H1 (cell line): ENCODE measurements around the gene SLC10A6. TPM values are rescaled to one million over a fixed set of nuclear protein-coding genes. Genes with fewer than 3 reads are reported as not detected.

Source experiments
- CTCF ChIA-PET: fragments of 300-600 bp; sonication (Branson Sonifier 250); formaldehyde crosslinking; loops from one replicate; lab custom pipeline; 2021; ENCODE audit not compliant: partially characterized antibody; lab: Charles Lee
- POLR2A ChIA-PET: fragments of 300-600 bp; sonication (Branson Sonifier 250); formaldehyde crosslinking; loops from one replicate; lab custom pipeline; 2021; ENCODE audit warnings: inconsistent platforms; ENCODE audit not compliant: partially characterized antibody; lab: Charles Lee
- DNase-seq, 2 experiments: peaks; one replicate each; pipeline versions ENCODE4 v3.0.0 to v3.0.0-alpha.2; 2010 to 2022; ENCODE audit warnings: low spot score in 2 of 2, low read depth in 1 of 2, mixed read lengths in 1 of 2
- FAIRE-seq: peaks from 2 replicates; lab custom pipeline; 2011; peaks lifted over from hg19 to GRCh38; lab: Jason Lieb, UNC
- H2AFZ ChIP-seq: 2 replicates; pipeline ENCODE4 v1.8.1; 2012; ENCODE audit warnings: low read length, inconsistent platforms
- H2AK5ac ChIP-seq: 2 replicates; pipeline ENCODE4 v1.6.1; 2013; ENCODE audit warnings: low read depth, low read length
- H2BK120ac ChIP-seq: replicated peaks from 2 replicates; pipeline ENCODE3; 2013; ENCODE audit warnings: low read depth, low read length, inconsistent platforms
- H2BK12ac ChIP-seq: 2 replicates; pipeline ENCODE4 v1.6.1; 2013; ENCODE audit warnings: low read depth, low read length
- H2BK15ac ChIP-seq: 2 replicates; pipeline ENCODE4 v1.6.1; 2013; ENCODE audit warnings: low read length
- H2BK20ac ChIP-seq: 2 replicates; pipeline ENCODE4 v1.6.1; 2013; ENCODE audit warnings: low read length
- H2BK5ac ChIP-seq: 2 replicates; pipeline ENCODE4 v1.6.1; 2013; ENCODE audit warnings: low read depth, low read length
- H3K14ac ChIP-seq: 2 replicates; pipeline ENCODE4 v1.6.1; 2013; ENCODE audit warnings: inconsistent platforms; ENCODE audit not compliant: insufficient read length
- H3K18ac ChIP-seq: 2 replicates; pipeline ENCODE4 v1.6.1; 2013; ENCODE audit warnings: low read length; ENCODE audit errors: extremely low read depth
- H3K23ac ChIP-seq: 2 replicates; pipeline ENCODE4 v1.6.1; 2013; ENCODE audit warnings: inconsistent platforms; ENCODE audit not compliant: insufficient read length
- H3K23me2 ChIP-seq: 2 replicates; pipeline ENCODE4 v1.6.1; 2013; ENCODE audit warnings: low read depth, low read length
- H3K27ac ChIP-seq: 2 replicates; pipeline ENCODE4 v1.6.1; 2011; ENCODE audit warnings: low read depth, low read length, inconsistent platforms
- H3K27me3 ChIP-seq, 4 experiments: replicated peaks in 1 of 4; 1 replicate in 1 of 4; 2 replicates in 3 of 4; pipeline versions ENCODE4 v1.6.1 to v1.8.1; 2011 to 2013; ENCODE audit warnings: low read length in 3 of 4, mild to moderate bottlenecking in 3 of 4, inconsistent platforms in 2 of 4, mixed read lengths in 2 of 4, moderate library complexity in 1 of 4; ENCODE audit not compliant: control insufficient read depth in 3 of 4, insufficient read depth in 3 of 4; ENCODE audit errors: extremely low read depth in 1 of 4
- H3K36me3 ChIP-seq, 4 experiments: 2 replicates each; pipeline versions ENCODE4 v1.6.1 to v1.8.1; 2011 to 2013; ENCODE audit warnings: mild to moderate bottlenecking in 4 of 4, low read length in 3 of 4, moderate library complexity in 2 of 4, control low read depth in 1 of 4, inconsistent platforms in 1 of 4; ENCODE audit not compliant: insufficient read depth in 4 of 4, control insufficient read depth in 2 of 4
- H3K4ac ChIP-seq: replicated peaks from 2 replicates; pipeline ENCODE3; 2013; ENCODE audit warnings: low read length, low read depth, mixed read lengths, inconsistent platforms; ENCODE audit not compliant: insufficient read length
- H3K4me1 ChIP-seq, 4 experiments: replicated peaks in 1 of 4; 1 replicate in 1 of 4; 2 replicates in 3 of 4; pipeline versions ENCODE4 v1.6.1 to v1.8.1; 2011 to 2013; ENCODE audit warnings: low read length in 3 of 4, inconsistent platforms in 2 of 4, mixed read lengths in 1 of 4; ENCODE audit not compliant: insufficient read depth in 4 of 4, control insufficient read depth in 3 of 4
- H3K4me2 ChIP-seq, 2 experiments: 2 replicates each; pipeline versions ENCODE4 v1.6.1 to v1.8.1; 2011 to 2013; ENCODE audit warnings: low read depth in 2 of 2, low read length in 2 of 2, control low read depth in 1 of 2, inconsistent platforms in 1 of 2, mild to moderate bottlenecking in 1 of 2; ENCODE audit not compliant: insufficient read depth in 1 of 2
- H3K4me3 ChIP-seq, 4 experiments: fragments of 200-600, 300-600 bp in 1 of 4; sonication (generic), shearing (Covaris generic), sonication (Bioruptor Twin) in 1 of 4; 2 replicates each; pipeline versions ENCODE4 v1.5.1 to v1.8.1; 2011 to 2016; ENCODE audit warnings: low read length in 4 of 4, low read depth in 3 of 4, control low read depth in 2 of 4, inconsistent platforms in 2 of 4, mild to moderate bottlenecking in 2 of 4, mixed read lengths in 1 of 4, moderate library complexity in 1 of 4; ENCODE audit not compliant: insufficient read depth in 2 of 4; ENCODE audit errors: extremely low read depth in 1 of 4
- H3K56ac ChIP-seq: replicated peaks from 2 replicates; pipeline ENCODE3; 2013; ENCODE audit warnings: low read depth, mild to moderate bottlenecking, mixed read lengths, low read length, inconsistent platforms; ENCODE audit not compliant: insufficient read length
- H3K79me1 ChIP-seq: 2 replicates; pipeline ENCODE4 v1.6.1; 2013; ENCODE audit warnings: low read depth, low read length, control low read depth
- H3K79me2 ChIP-seq, 2 experiments: 2 replicates each; pipeline versions ENCODE4 v1.6.1 to v1.8.1; 2012 to 2013; ENCODE audit warnings: low read length in 2 of 2, mild to moderate bottlenecking in 2 of 2, inconsistent platforms in 1 of 2; ENCODE audit not compliant: insufficient read depth in 2 of 2, control insufficient read depth in 1 of 2
- H3K9ac ChIP-seq, 4 experiments: replicated peaks in 1 of 4; 1 replicate in 1 of 4; 2 replicates in 3 of 4; pipeline versions ENCODE4 v1.6.1 to v1.8.1; 2011 to 2013; ENCODE audit warnings: low read depth in 3 of 4, low read length in 3 of 4, control low read depth in 2 of 4, mild to moderate bottlenecking in 2 of 4, moderate library complexity in 2 of 4, inconsistent platforms in 1 of 4; ENCODE audit errors: extremely low read depth in 1 of 4
- H3K9me3 ChIP-seq, 2 experiments: 2 replicates each; pipeline versions ENCODE4 v1.6.1 to v1.8.1; 2012 to 2013; ENCODE audit warnings: mild to moderate bottlenecking in 2 of 2, moderate library complexity in 2 of 2, control low read depth in 1 of 2, inconsistent platforms in 1 of 2, low read depth in 1 of 2, low read length in 1 of 2, mixed read lengths in 1 of 2; ENCODE audit not compliant: insufficient read depth in 2 of 2
- H4K20me1 ChIP-seq, 2 experiments: replicated peaks in 1 of 2; 2 replicates each; pipeline versions ENCODE3 to v1.8.1; 2011 to 2013; ENCODE audit warnings: inconsistent platforms in 2 of 2, low read length in 2 of 2, mild to moderate bottlenecking in 1 of 2; ENCODE audit not compliant: insufficient read depth in 2 of 2, control insufficient read depth in 1 of 2
- H4K5ac ChIP-seq: 2 replicates; pipeline ENCODE4 v1.6.1; 2013; ENCODE audit warnings: low read length, low read depth, mixed read lengths, inconsistent platforms; ENCODE audit not compliant: insufficient read length
- H4K8ac ChIP-seq: 2 replicates; pipeline ENCODE4 v1.8.0; 2013; ENCODE audit warnings: mild to moderate bottlenecking, moderate library complexity, low read length, inconsistent platforms; ENCODE audit not compliant: insufficient read depth; ENCODE audit errors: extremely low read depth
- H4K91ac ChIP-seq: replicated peaks from 2 replicates; pipeline ENCODE3; 2013; ENCODE audit warnings: low read length, mixed read lengths, inconsistent platforms; ENCODE audit not compliant: insufficient read length
- CBX8 ChIP-seq: fragments of 300-800, 300-1000 bp; sonication (generic); IDR thresholded peaks from 2 replicates; pipeline ENCODE4 v1.7.1; 2016; ENCODE audit warnings: low read depth, low read length, borderline replicate concordance
- E2F6 ChIP-seq: IDR thresholded peaks from 2 replicates; pipeline ENCODE4 v1.6.1; 2012; ENCODE audit warnings: inconsistent platforms
- JUN ChIP-seq: IDR thresholded peaks from 2 replicates; pipeline ENCODE4 v1.6.1; 2011; ENCODE audit warnings: low read depth, mild to moderate bottlenecking, improper control_type of control experiment, low read length
- JUND ChIP-seq: IDR thresholded peaks from 2 replicates; pipeline ENCODE4 v1.6.1; 2011; ENCODE audit warnings: mild to moderate bottlenecking, improper control_type of control experiment, low read length
- KDM5A ChIP-seq: fragments of 200-600 bp; IDR thresholded peaks from 2 replicates; pipeline ENCODE4 v1.7.1; 2012; ENCODE audit warnings: mild to moderate bottlenecking, low read length, inconsistent platforms, mixed read lengths
- RAD21 ChIP-seq, 2 experiments: IDR thresholded peaks in 1 of 2; conservative IDR thresholded peaks in 1 of 2; 2 replicates each; pipeline ENCODE4 v1.6.1; 2011; ENCODE audit warnings: low read depth in 2 of 2, low read length in 2 of 2, improper control_type of control experiment in 1 of 2, inconsistent platforms in 1 of 2, mild to moderate bottlenecking in 1 of 2, moderate library complexity in 1 of 2
- SIN3A ChIP-seq, 2 experiments: IDR thresholded peaks in 1 of 2; conservative IDR thresholded peaks in 1 of 2; 2 replicates each; pipeline ENCODE4 v1.6.1; 2011 to 2012; ENCODE audit warnings: low read length in 2 of 2, improper control_type of control experiment in 1 of 2, low read depth in 1 of 2, mild to moderate bottlenecking in 1 of 2
- SIRT6 ChIP-seq: IDR thresholded peaks from one replicate; pipeline ENCODE4 v1.7.1; 2012; ENCODE audit warnings: low read length, inconsistent platforms
- SIX5 ChIP-seq: IDR thresholded peaks from 2 replicates; pipeline ENCODE4 v1.6.1; 2011; ENCODE audit warnings: mild to moderate bottlenecking, low read depth, low read length
- TAF1 ChIP-seq: IDR thresholded peaks from 2 replicates; pipeline ENCODE4 v1.6.1; 2011; ENCODE audit warnings: mild to moderate bottlenecking, low read depth, low read length
- WGBS, 2 experiments: shearing (Covaris generic) in 1 of 2; methylation state at CpG; one replicate each; pipeline versions ENCODE4 v1.1.6 to v1.1.7; 2013 to 2015; ENCODE audit warnings: low lambda C conversion rate in 2 of 2, mixed read lengths in 2 of 2, inconsistent platforms in 1 of 2, low coverage in 1 of 2, missing lambda C conversion rate in 1 of 2; ENCODE audit not compliant: insufficient replicate concordance in 2 of 2, insufficient coverage in 1 of 2, insufficient read length in 1 of 2; ENCODE audit errors: extremely low coverage in 1 of 2, missing lambda C conversion rate in 1 of 2; 5-methylcytosine and 5-hydroxymethylcytosine counted together
- polyA plus RNA-seq, 7 experiments: library from polyadenylated mRNA; depleted of rRNA in 3 of 7; stranded (reverse) in 5 of 7; unstranded in 2 of 7; fragments of >200 nt in 5 of 7; fragments of 200-250 nt in 2 of 7; gene quantifications; 1 replicate in 5 of 7; 2 replicates in 1 of 7; 4 replicates in 1 of 7; pipeline versions ENCODE4 v1.2.1 to v1.2.3, GENCODE V29; 2011 to 2013; ENCODE audit warnings: missing spikeins in 2 of 7, mixed read lengths in 2 of 7
- total RNA-seq: library from RNA; stranded (reverse); fragmentation: NEBNext Ultra II Directional; extraction: Animal tissue kit (Norgen Biotek cat#: 25700); gene quantifications from 2 replicates; pipeline ENCODE4 v1.2.1, GENCODE V29; 2021

SLC10A6 gene
- total and polyA plus RNA-seq, 2 of the 8 experiments (the other 6 are each of a cell fraction or from before 2014, with no cell fraction given), result not detected

DNA sequence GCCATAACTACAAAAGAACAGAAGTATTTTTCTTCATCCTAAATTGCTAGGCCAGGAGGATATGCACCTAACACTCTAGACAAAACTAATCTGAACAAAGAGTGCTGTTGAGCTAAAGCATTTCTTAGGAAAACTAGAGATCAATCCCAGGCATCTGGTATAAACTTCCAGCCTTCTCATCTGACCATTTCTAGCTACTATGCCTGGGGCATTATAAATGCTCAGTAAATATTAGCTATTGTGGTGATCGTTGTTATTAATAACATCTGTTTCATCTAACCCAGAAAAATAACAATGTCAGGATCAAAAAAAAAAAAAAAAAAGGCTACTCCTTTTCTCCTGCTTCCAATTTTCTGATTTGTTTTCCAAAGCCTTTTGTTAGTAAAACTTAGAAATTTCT is 7.7 kb upstream of the SLC10A6 start:
- peaks cover 0 to 16% (median 12%) of the 10 kb centered on the region in 4 experiments; a peak in 5 of 7 replicates for H3K27me3 ChIP-seq
- CTCF ChIA-PET, result no interaction called here

More for the DNA sequence above, 7.7 kb upstream of the SLC10A6 start:
- Histone ChIP-seq H3K79me1 (no peaks in the 10 kb centered on the region), H3K14ac (no peak overlapping the region), H3K56ac (no peak overlapping the region), H3K18ac (no peak overlapping the region), H3K9me3 (no peaks in the 10 kb centered on the region), H4K20me1 (no peaks in the 10 kb centered on the region), H4K5ac (no peak overlapping the region), H2BK20ac (no peak overlapping the region), H3K4me2 (peak overlapping the region in 1 of 2 experiments; percentile 26; a peak in 1 of 4 replicates), H4K8ac (no peak overlapping the region), H2BK5ac (no peak overlapping the region), H2BK15ac (no peak overlapping the region), H3K23ac (no peak overlapping the region), H2AK5ac (no peak overlapping the region), H3K79me2 (no peaks in the 10 kb centered on the region), H3K4ac (no peak overlapping the region), H3K23me2 (no peaks in the 10 kb centered on the region), H3K27ac (no peak overlapping the region), H2BK120ac (no peak overlapping the region), H4K91ac (no peak overlapping the region), H2AFZ (no peak overlapping the region), H3K4me3 (no peak overlapping the region), H3K4me1 (peaks cover 0 to 3% (median under 1%) of the 10 kb centered on the region in 4 experiments; a peak in 2 of 7 replicates), H3K9ac (no peak overlapping the region), H3K36me3 (no peaks in the 10 kb centered on the region), H2BK12ac (no peak overlapping the region)
- POLR2A ChIA-PET, result no interaction called here
- no peak for DNase-seq
- FAIRE-seq, result no peak
- no peak for TF ChIP-seq KDM5A
- TF ChIP-seq TAF1, result no peak
- no peak for TF ChIP-seq JUND
- no peak for TF ChIP-seq RAD21 (IDR thresholded peaks at IDR 0.05 in 1 of 2, conservative IDR thresholded peaks at IDR 0.05 in 1 of 2; ENCODE audit: low read depth in 2 of 2, low read length in 2 of 2)
- no peak for TF ChIP-seq JUN
- no peak for TF ChIP-seq CBX8
- no peak for TF ChIP-seq SIRT6
- no peak for TF ChIP-seq SIX5
- TF ChIP-seq SIN3A (conservative IDR thresholded peaks at IDR 0.05 in 1 of 2, IDR thresholded peaks at IDR 0.05 in 1 of 2; ENCODE audit: low read depth in 1 of 2, low read length in 2 of 2), result no peak
- TF ChIP-seq E2F6, result no peak
- 74% methylated on average over 1 of the region's 1 CpG; no CpG with 5 or more reads in 1 of the 2 experiments for WGBS, 2 experiments
